ENCODE data around the gene OR5L1.

The OR5L1 gene

GRCh38 chr11:55811067-55811466 lies at the start of gene OR5L1:
OR5L1 (plus strand) TSS chr11:55811367; CDS start chr11:55811467, 100 bp downstream.
- DNase-seq (ENCODE audit: low spot score) = no peak

DNA sequence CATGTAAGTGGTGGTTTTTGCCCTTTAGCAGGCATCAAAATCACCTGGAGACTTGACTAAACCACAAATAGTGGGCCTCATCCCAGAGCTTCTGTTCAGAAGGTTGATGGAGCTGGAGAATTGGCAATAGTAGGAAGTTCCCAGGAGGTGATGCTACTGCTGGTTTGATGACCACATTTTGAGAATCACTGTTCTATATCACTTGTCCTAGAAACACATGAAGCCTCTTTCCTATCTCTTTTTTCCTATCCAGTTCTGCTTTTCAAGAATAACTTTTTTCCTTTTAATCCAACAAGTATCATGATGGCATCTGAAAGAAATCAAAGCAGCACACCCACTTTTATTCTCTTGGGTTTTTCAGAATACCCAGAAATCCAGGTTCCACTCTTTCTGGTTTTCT lies 38.0 kb upstream of the OR5L1 start, which contains the start of gene OR5D13:
Gene OR5D13 (plus strand): TSS at position 301 of the 400 bp plus-strand sequence. CDS start 0 bp downstream, at position 301.
- DNase-seq (ENCODE audit: low spot score) = no peak

DNA sequence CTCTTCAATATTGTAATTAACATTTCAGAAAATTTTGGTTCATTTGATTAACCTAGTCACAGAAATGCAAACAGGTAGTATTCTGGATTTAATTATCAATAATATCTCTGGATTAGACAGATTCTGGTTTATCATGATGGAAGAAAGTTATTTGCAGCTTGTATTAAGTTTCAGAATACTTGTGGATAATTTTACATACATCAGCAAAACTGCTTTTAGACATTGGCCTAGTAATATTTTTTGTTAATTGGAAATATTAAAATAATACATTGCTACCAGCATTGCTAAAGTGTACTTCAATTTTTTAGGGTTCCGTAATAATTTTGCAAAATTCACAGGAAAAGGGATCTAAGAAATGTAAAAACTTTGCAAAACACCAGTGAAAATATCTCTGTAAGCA lies 19.6 kb upstream of the OR5L1 start:
- no peak for DNase-seq (ENCODE audit: low spot score)

GRCh38 chr11:55793321-55793720 lies 17.8 kb upstream of the OR5L1 start:
- DNase-seq (ENCODE audit: low spot score) = no peak

DNA sequence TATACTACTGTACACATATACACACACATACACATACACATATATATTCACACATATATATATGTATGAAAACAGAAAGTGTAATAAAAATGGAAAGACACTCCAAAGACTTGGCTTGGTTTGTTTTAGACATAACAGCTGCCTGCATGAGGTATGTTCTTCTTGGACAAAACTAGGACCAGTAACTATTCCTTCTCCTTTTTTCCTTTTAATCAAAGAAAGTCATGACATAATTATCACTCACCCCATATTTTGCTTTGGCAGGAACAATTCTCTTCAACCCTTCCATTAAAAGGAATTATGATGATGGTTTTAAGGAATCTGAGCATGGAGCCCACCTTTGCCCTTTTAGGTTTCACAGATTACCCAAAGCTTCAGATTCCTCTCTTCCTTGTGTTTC lies 15.9 kb upstream of the OR5L1 start, which contains the start of gene OR5D14:
Gene OR5D14 (plus strand): TSS at position 301 of the 400 bp plus-strand sequence. CDS start 0 bp downstream, at position 301.
- no peak for DNase-seq (ENCODE audit: low spot score)

GRCh38 chr11:55806248-55806647 lies 4.9 kb upstream of the OR5L1 start:
- no peak for DNase-seq (ENCODE audit: low spot score)

- no peak for DNase-seq (ENCODE audit: low spot score)
These were observed 8.2 kb downstream of the OR5L1 start, which contains the start of gene OR5D18 for GRCh38 chr11:55819330-55819729. OR5D18 (plus strand) TSS chr11:55819630; CDS start chr11:55819630, 0 bp downstream.

- no peak for DNase-seq (ENCODE audit: low spot score)
These were observed 15.8 kb downstream of the OR5L1 start, which contains the start of gene OR5L2 for GRCh38 chr11:55826919-55827318. OR5L2 (plus strand) TSS chr11:55827219; CDS start chr11:55827219, 0 bp downstream.

- DNase-seq (ENCODE audit: low spot score) = no peak
These were observed 27.3 kb downstream of the OR5L1 start, which contains the start of gene OR5D16 for GRCh38 chr11:55838452-55838851. OR5D16 (plus strand) TSS chr11:55838752; CDS start chr11:55838752, 0 bp downstream.

GRCh38 chr11:55847453-55847852 lies 36.3 kb downstream of the OR5L1 start:
- DNase-seq (ENCODE audit: low spot score) = no peak

DNA sequence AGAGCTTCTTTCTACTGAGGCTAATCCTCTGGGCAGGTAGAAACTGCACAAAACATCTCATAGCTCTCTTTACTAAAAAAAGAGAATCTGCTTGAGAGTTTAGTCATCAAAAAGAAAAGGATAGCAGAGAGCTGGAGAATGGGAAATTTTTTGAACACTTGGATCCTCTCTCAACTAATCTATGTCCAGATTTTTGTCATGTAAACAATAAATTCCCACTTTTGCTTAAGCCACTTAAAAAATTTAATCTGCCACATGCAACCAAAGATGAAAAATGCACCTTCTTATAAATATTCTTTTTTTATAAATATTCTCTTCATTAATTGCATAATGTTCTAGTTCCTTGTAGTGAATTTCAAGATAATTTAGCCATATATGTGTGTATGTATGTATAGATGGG lies 37.9 kb downstream of the OR5L1 start:
- DNase-seq (ENCODE audit: low spot score) = no peak

GRCh38 chr11:55852141-55852540 lies 41.0 kb downstream of the OR5L1 start:
- DNase-seq (ENCODE audit: low spot score) = no peak

DNA sequence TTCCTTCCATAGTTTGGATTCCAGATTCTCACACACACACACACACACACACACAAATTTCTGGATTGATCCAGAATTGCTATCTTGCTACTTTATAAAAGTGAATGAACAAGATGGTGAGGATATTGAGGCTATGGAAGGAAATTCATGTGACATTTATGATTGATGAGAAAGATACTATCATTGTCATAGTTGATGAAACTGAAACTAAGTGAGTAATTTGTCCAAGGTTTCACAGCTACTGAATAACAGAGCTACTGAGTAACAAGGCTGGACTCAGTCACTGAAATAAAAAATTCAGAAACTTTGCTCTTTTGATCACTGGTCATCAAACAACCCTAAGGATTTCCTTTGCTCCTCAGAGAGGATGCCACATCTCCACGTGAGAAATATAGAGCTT lies 43.5 kb downstream of the OR5L1 start:
- no peak for DNase-seq (ENCODE audit: low spot score)
